GM23248 (cell line): ENCODE data around the gene MCF2L. TPM values are rescaled to one million over a fixed set of nuclear protein-coding genes. Genes with fewer than 3 reads are reported as not detected.

Experiments used
- DNase-seq: peaks from one replicate; pipeline ENCODE4 v3.0.0-alpha.2; 2015
- H2AFZ ChIP-seq: fragments of 200-600 bp; sonication (generic); 2 replicates; pipeline ENCODE4 v1.6.1; 2016; ENCODE audit warnings: antibody characterized with exemption
- H3F3A ChIP-seq: fragments of 200-600 bp; sonication (generic); 2 replicates; pipeline ENCODE4 v1.6.1; 2016; ENCODE audit warnings: mild to moderate bottlenecking, antibody characterized with exemption, mixed run types; ENCODE audit not compliant: insufficient read depth
- H3K27ac ChIP-seq: fragments of 200-600 bp; sonication (generic); 2 replicates; pipeline ENCODE4 v1.5.1; 2016; ENCODE audit warnings: mild to moderate bottlenecking
- H3K27me3 ChIP-seq: fragments of 200-600 bp; sonication (generic); replicated peaks from 2 replicates; pipeline ENCODE4 v1.6.1; 2016; ENCODE audit warnings: mild to moderate bottlenecking; ENCODE audit not compliant: insufficient read depth
- H3K36me3 ChIP-seq: fragments of 200-600 bp; sonication (generic); 2 replicates; pipeline ENCODE4 v1.6.1; 2016; ENCODE audit warnings: low read depth, mild to moderate bottlenecking
- H3K4me1 ChIP-seq: fragments of 200-600 bp; sonication (generic); 2 replicates; pipeline ENCODE4 v1.6.1; 2016; ENCODE audit warnings: mild to moderate bottlenecking; ENCODE audit not compliant: insufficient read depth
- H3K4me2 ChIP-seq: fragments of 200-600 bp; sonication (generic); one replicate; pipeline ENCODE4 v1.6.1; 2016; ENCODE audit warnings: mild to moderate bottlenecking; ENCODE audit not compliant: unreplicated experiment
- H3K4me3 ChIP-seq: fragments of 200-600 bp; sonication (generic); 2 replicates; pipeline ENCODE4 v1.5.1; 2016; ENCODE audit warnings: mild to moderate bottlenecking
- H3K79me2 ChIP-seq: fragments of 200-600 bp; sonication (generic); 2 replicates; pipeline ENCODE4 v1.6.1; 2016; ENCODE audit warnings: mild to moderate bottlenecking; ENCODE audit not compliant: insufficient read depth
- H3K9ac ChIP-seq: fragments of 200-600 bp; sonication (generic); 2 replicates; pipeline ENCODE4 v1.6.1; 2016; ENCODE audit warnings: mild to moderate bottlenecking
- H3K9me2 ChIP-seq: fragments of 200-600 bp; sonication (generic); 2 replicates; pipeline ENCODE4 v1.6.1; 2016; ENCODE audit warnings: mixed run types, mild to moderate bottlenecking, moderate library complexity; ENCODE audit not compliant: insufficient read depth
- H3K9me3 ChIP-seq: fragments of 200-600 bp; sonication (generic); one replicate; pipeline ENCODE4 v1.6.1; 2017; ENCODE audit warnings: low read depth
- H4K20me1 ChIP-seq: fragments of 200-600 bp; sonication (generic); 2 replicates; pipeline ENCODE4 v1.6.0; 2016; ENCODE audit not compliant: insufficient read depth
- EZH2 ChIP-seq: fragments of 200-600 bp; sonication (generic); IDR thresholded peaks from 2 replicates; pipeline ENCODE4 v1.6.1; 2018; ENCODE audit warnings: antibody characterized with exemption, mild to moderate bottlenecking; ENCODE audit not compliant: insufficient read depth, poor library complexity, severe bottlenecking
- EZH2phosphoT487 ChIP-seq: fragments of 200-600 bp; sonication (generic); IDR thresholded peaks from 2 replicates; pipeline ENCODE4 v1.6.1; 2018; ENCODE audit warnings: antibody characterized with exemption, moderate library complexity, mild to moderate bottlenecking, low read depth; ENCODE audit not compliant: insufficient read depth
- WGBS, 2 experiments: methylation state at CpG; one replicate each; pipeline ENCODE4 v1.1.6; 2015 to 2017; ENCODE audit warnings: low lambda C conversion rate in 2 of 2, low coverage in 1 of 2; ENCODE audit errors: missing lambda C conversion rate in 2 of 2; 5-methylcytosine and 5-hydroxymethylcytosine counted together
- in situ Hi-C: fragments of 300-500 bp; cut with MboI; formaldehyde crosslinking; loops from 2 replicates; pipeline ENCODE4 v1.15.0; 2020
- polyA plus RNA-seq: library from polyadenylated mRNA; unstranded; fragments of >200 nt; fragmentation: Nextera tagmentation; extraction: Ambion mirVana; gene quantifications from 2 replicates; pipeline ENCODE4 v1.2.1, GENCODE V29; 2016
- total RNA-seq: library from RNA; depleted of rRNA; stranded (reverse); fragments of >200 nt; shearing (Covaris generic); gene quantifications from 2 replicates; pipeline ENCODE4 v1.2.3, GENCODE V29; 2014

Gene MCF2L
- total and polyA plus RNA-seq, 2 experiments from 2014 or later, result not detected

DNA sequence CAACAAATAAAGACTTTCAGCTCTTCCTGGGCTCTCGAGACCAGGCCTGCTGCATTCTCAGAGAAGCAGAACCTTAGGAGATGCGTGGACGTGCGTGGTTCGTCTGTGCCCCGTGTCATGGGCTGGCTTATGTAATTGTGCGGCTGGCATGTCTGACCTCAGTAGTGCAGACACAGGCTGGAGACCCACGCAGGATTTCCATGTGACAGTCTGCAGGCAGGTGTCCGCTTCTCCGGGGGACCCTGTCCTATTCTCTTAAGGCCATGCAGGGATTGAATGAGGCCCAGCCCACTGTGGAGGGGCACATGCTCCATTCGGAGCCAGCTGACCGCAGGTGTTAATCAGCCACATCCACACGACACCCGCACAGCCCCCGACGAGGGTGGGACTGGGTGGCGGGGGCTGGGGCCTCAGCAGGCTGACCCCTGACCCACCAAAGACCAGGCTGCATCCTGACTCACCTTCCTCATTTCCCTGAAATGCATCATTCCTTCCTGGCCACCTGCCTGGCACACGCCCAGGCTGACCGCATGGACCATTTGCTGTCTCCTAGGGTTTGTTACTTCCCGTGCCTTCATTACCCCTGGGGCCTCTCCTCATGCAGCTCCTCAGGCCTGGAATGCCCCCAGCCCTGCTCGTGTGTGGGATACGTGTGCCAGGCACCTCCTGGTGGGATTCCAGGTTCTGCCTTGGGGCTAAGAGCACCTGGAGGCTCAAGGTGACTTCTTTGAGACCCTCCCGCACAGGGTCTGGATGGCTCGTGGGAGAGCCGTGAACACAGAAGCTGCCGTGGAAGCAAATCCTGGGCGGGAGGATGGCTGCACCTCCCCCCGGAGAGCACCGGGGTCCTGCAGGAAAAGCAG, 10.7 kb upstream of the MCF2L start:
- no peak overlapping the region for H3K9ac ChIP-seq
- H3K4me1 ChIP-seq, result no peaks in the 10 kb centered on the region
- no peaks in the 10 kb centered on the region for H3K36me3 ChIP-seq
- in situ Hi-C loops, result no loop called here
- TF ChIP-seq EZH2 (no peak), EZH2phosphoT487 (no peak)
- no peaks in the 10 kb centered on the region for H3F3A ChIP-seq
- no peak overlapping the region for H3K4me3 ChIP-seq
- no peaks in the 10 kb centered on the region for H3K9me3 ChIP-seq
- no peak overlapping the region for H3K27ac ChIP-seq
- no peak overlapping the region for H2AFZ ChIP-seq
- no peaks in the 10 kb centered on the region for H3K79me2 ChIP-seq
- WGBS, 2 experiments, result 49 to 52% methylated on average over 29 of the region's 29 CpGs
- no peak overlapping the region for H3K4me2 ChIP-seq
- DNase-seq, result no peak
- H3K9me2 ChIP-seq, result no peaks in the 10 kb centered on the region
- H3K27me3 ChIP-seq, result peaks cover 36% of the 10 kb centered on the region
- no peaks in the 10 kb centered on the region for H4K20me1 ChIP-seq

DNA sequence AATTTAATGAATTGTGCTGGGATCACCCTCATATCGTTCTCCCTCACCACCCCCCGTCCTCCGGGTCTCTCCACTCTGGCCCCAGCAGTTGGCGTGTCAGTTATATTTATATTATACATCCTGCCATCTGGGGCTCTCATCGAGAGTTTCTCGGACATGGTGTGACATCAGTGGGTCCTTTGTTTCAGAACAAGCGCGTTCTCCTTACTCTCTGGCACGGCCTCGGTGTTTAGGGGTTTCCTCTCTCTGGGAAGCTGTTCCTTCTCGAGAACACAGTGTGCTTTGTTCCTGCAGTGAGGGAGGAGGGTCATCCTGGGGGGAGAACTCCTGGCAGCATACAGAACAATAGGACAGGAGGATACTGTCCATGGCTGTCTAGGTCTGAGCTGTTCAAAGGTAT, 9.8 kb upstream of the MCF2L start:
- TF ChIP-seq EZH2 (no peak), EZH2phosphoT487 (no peak)
- Histone ChIP-seq H3K9me3 (no peaks in the 10 kb centered on the region), H3K9ac (no peak overlapping the region), H3K27me3 (peaks cover 35% of the 10 kb centered on the region), H3K9me2 (no peaks in the 10 kb centered on the region), H4K20me1 (no peaks in the 10 kb centered on the region), H3K79me2 (no peaks in the 10 kb centered on the region), H3F3A (no peaks in the 10 kb centered on the region), H3K36me3 (no peaks in the 10 kb centered on the region), H3K4me2 (no peak overlapping the region), H2AFZ (no peak overlapping the region), H3K27ac (no peak overlapping the region), H3K4me1 (no peaks in the 10 kb centered on the region), H3K4me3 (no peak overlapping the region)
- no peak for DNase-seq
- in situ Hi-C loops, result no loop called here
- 44 to 48% methylated on average over 11 of the region's 11 CpGs for WGBS, 2 experiments

DNA sequence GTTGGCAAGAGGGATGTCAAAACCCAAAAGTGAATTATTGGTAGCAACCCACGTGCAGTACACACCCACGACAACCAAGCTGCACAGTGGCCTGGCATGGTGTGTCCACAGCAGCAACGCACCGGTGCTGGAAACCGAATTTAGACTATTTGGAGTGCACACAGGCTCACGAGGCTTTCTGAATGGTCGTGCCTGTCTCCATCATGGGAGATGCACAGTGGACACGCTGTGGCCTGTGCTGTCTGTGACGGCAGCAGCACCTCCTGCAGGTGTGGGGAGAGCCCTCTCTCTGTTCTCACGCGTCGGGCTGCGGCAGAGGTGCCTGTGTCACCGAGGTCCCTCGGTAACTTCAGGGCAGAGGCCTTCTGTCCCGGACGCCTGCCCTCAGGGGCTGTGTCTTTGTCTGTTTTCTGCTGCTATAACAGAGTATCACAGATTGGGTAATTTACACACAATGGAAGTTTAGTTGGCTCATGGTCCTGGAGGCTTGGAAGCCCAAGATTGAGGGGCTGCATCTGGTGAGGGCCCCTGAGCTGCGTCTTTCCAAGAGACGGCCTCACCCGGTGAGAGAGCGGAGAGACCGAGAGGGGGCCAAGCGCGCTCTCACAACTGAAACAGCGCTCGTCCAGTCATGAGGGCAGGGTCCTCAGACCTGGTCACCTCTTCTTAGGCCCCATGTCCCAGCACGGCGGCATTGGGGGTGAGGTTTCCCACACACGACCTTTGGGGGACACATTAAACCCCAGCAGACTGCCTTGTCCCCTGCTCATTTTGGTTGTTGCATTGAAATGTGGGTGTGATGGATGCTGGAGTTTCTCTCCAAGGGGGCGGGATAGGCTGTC, 9.1 kb upstream of the MCF2L start:
- no peaks in the 10 kb centered on the region for H3K36me3 ChIP-seq
- H3K4me3 ChIP-seq, result no peak overlapping the region
- no peaks in the 10 kb centered on the region for H3K9me2 ChIP-seq
- H2AFZ ChIP-seq, result no peak overlapping the region
- DNase-seq, result no peak
- H4K20me1 ChIP-seq, result no peaks in the 10 kb centered on the region
- no peaks in the 10 kb centered on the region for H3K79me2 ChIP-seq
- no peaks in the 10 kb centered on the region for H3K4me1 ChIP-seq
- TF ChIP-seq EZH2phosphoT487 (no peak), EZH2 (no peak)
- 74 to 77% methylated on average over 30 of the region's 30 CpGs for WGBS, 2 experiments
- no peak overlapping the region for H3K9ac ChIP-seq
- H3K4me2 ChIP-seq, result no peak overlapping the region
- H3F3A ChIP-seq, result no peaks in the 10 kb centered on the region
- in situ Hi-C loops, result no loop called here
- peaks cover 42% of the 10 kb centered on the region for H3K27me3 ChIP-seq
- H3K9me3 ChIP-seq, result no peaks in the 10 kb centered on the region
- no peak overlapping the region for H3K27ac ChIP-seq

DNA sequence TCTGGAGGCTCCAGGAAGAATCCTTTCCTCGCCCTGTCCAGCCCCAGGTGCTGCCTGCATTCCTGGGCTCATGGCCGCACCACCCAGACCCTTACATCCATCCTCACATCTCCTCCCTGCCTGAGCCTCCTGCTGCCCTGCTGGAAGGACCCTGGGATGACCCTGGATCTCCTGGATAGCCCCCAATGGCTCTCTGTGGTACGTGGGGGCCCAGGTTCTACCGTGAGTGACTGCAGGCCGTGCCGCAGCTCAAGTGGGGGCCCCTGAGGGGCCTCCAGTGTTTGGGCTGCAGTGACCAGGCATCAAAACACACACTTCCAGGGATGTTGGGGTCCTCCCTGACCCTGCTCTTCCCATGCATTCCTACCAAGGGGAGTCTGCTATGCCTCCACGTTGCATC, 8.3 kb upstream of the MCF2L start:
- no peak for TF ChIP-seq EZH2
- TF ChIP-seq EZH2phosphoT487, result no peak
- DNase-seq, result no peak
- 36 to 50% methylated on average over 7 of the region's 7 CpGs for WGBS, 2 experiments
- Histone ChIP-seq H3K27ac (no peak overlapping the region), H3K36me3 (no peaks in the 10 kb centered on the region), H3K4me3 (no peak overlapping the region), H2AFZ (no peak overlapping the region), H3K27me3 (peaks cover 40% of the 10 kb centered on the region), H3K9me2 (no peaks in the 10 kb centered on the region), H3K79me2 (no peaks in the 10 kb centered on the region), H3K9me3 (no peaks in the 10 kb centered on the region), H3K4me1 (no peaks in the 10 kb centered on the region), H3K4me2 (no peak overlapping the region), H3K9ac (no peak overlapping the region), H4K20me1 (no peaks in the 10 kb centered on the region), H3F3A (no peaks in the 10 kb centered on the region)
- in situ Hi-C loops, result no loop called here
